Measurements from ENCODE around the gene SLC4A9.
A peak's percentile ranks its signal among the peaks of the same experiment; 100 is the strongest.

SLC4A9 gene

DNA sequence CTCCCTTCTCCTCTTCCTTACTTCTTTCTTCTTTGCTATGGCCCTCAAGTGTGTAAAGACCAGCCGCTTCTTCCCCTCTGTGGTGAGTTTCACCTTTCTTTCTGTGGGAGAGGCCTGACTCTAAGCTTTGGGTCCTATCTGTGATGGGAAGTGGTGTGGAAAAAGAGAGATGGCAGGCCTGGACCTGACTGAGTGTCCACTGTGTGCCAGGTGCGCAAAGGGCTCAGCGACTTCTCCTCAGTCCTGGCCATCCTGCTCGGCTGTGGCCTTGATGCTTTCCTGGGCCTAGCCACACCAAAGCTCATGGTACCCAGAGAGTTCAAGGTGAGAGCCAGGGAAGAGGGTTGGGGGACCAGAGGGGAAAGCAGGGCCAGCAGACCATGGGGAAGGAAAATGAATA is 5.9 kb downstream of the SLC4A9 start:
- TF ChIP-seq CTCF (IDR thresholded peaks at IDR 0.05; ENCODE audit: low read length, missing control alignments) = no peak
- no peak overlapping the region for H3K4me3 ChIP-seq (replicated peaks; ENCODE audit: low read depth, low read length)
- no peak for DNase-seq (ENCODE audit: low read depth)

DNA sequence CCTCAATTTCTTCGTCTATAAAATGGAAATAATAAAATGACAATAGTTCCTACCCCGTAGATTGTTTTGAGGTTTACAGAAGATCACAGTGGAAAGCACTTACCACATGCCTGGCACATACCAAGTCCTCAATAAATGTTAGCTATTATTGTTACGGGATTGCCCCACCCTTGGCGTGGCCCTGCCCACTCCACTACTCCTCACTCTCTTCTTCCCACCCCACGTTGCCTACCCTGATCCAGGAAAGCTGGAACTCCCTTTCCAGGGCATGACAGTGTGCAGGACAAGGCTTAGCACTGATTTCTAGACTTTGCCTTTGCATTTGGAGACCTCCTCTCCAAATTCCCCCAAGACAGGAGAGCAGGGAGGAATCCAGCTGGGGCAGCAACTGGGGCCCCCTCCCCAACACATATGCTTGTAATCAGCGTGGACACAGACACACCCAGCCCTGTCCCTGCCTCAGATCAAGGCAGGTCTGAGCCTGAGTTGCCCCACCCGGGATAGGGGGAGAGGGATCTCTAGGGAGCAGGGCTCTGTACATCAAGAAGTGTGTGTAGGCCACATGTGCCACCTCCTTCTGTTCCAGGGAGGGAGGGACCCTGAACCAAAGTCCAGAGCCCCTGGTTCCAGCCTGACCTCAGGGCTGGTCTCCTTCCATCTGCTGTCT is 6.7 kb downstream of the SLC4A9 start:
- DNase-seq (ENCODE audit: low read depth) = no peak
- TF ChIP-seq CTCF (IDR thresholded peaks at IDR 0.05; ENCODE audit: low read length, missing control alignments) = no peak
- no peak overlapping the region for H3K4me3 ChIP-seq (replicated peaks; ENCODE audit: low read depth, low read length)

GRCh38 chr5:140367256-140368013 is 7.4 kb downstream of the SLC4A9 start:
- no peak for DNase-seq (ENCODE audit: low read depth)
- no peak for TF ChIP-seq CTCF (IDR thresholded peaks at IDR 0.05; ENCODE audit: low read length, missing control alignments)
- no peak overlapping the region for H3K4me3 ChIP-seq (replicated peaks; ENCODE audit: low read depth, low read length)

- no peak for DNase-seq (ENCODE audit: low read depth)
- TF ChIP-seq CTCF (IDR thresholded peaks at IDR 0.05; ENCODE audit: low read length, missing control alignments) = no peak
- no peak overlapping the region for H3K4me3 ChIP-seq (replicated peaks; ENCODE audit: low read depth, low read length)
These were observed 11.6 kb downstream of the SLC4A9 start for GRCh38 chr5:140371356-140372151.

GRCh38 chr5:140372971-140373487 is 13.0 kb downstream of the SLC4A9 start:
- TF ChIP-seq CTCF (IDR thresholded peaks at IDR 0.05; ENCODE audit: low read length, missing control alignments) = peak; percentile 88
- no peak overlapping the region for H3K4me3 ChIP-seq (replicated peaks; ENCODE audit: low read depth, low read length)
- peak; percentile 89 for DNase-seq (ENCODE audit: low read depth)

GRCh38 chr5:140381351-140381750 is 21.4 kb downstream of the SLC4A9 start:
- DNase-seq (ENCODE audit: low read depth) = no peak
- no peak overlapping the region for H3K4me3 ChIP-seq (replicated peaks; ENCODE audit: low read depth, low read length)
- TF ChIP-seq CTCF (IDR thresholded peaks at IDR 0.05; ENCODE audit: low read length, missing control alignments) = no peak
